Fibroblast of skin of right quadriceps (primary cell): ENCODE data around the gene EFHC2.

Experiments
- DNase-seq: peaks from one replicate; pipeline ENCODE4 v3.0.0-alpha.2; 2013

EFHC2 gene

GRCh38 chrX:44143061-44143602, 200.3 kb downstream of the EFHC2 start:
- no peak for DNase-seq

- DNase-seq, result no peak
These were observed 213.3 kb downstream of the EFHC2 start for GRCh38 chrX:44130189-44130588.

DNA sequence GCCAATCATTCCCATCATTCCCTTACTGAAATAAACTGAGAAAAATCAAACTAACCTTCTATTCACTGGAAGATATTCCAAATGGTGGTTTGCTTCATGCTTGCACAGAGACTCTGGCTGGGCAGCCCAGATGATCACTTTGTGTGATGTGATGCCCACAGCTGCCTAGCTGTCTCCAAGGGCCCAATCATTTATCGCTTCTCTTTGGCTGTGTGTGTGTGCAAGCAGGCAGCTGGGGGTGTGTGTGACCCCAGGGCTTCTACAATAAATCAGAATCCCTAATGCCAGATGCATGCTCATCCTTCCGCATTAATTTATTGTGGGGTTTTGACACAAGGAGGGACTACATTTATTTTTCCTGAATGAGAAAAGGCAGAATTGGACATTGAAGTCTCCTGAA, 230.1 kb downstream of the EFHC2 start:
- DNase-seq, result no peak

- DNase-seq, result no peak
These were observed 236.6 kb downstream of the EFHC2 start for GRCh38 chrX:44106864-44107263.

DNA sequence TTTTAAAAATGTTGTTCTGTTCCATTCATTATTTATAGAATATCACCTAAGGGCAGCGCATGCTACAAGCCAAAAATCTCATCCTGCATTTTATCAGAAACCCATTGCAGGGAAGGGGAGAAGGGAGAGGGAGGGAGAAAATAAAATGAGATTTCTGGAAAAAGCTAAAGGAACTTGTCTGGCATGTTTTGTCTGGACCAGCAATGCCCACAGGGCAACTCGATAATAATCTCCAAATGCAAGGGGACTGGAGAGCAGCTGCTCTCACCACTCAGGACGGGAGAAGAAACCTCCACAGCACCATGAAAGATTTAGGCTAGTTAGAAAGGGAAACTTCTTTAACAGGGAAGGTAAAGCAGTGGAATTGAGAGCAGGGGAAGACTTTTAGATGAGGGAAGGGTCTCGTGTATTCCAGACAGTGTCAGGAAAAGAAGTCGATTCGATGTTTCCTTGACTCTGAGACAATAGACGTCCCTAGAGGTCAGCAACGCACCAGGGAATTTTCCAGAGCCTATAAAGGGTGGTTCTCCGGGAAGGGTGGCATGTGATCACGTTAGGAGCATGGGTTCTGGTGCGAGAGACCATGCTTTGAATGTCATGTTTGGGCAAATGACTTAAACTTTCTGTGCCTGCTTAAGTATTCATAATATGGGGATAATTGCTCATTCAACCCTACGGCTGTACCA, 238.1 kb downstream of the EFHC2 start:
- DNase-seq, result no peak

- DNase-seq, result no peak
These were observed 238.8 kb downstream of the EFHC2 start for GRCh38 chrX:44104699-44105098.

- DNase-seq, result no peak
These were observed 242.2 kb downstream of the EFHC2 start for GRCh38 chrX:44101281-44101680.

DNA sequence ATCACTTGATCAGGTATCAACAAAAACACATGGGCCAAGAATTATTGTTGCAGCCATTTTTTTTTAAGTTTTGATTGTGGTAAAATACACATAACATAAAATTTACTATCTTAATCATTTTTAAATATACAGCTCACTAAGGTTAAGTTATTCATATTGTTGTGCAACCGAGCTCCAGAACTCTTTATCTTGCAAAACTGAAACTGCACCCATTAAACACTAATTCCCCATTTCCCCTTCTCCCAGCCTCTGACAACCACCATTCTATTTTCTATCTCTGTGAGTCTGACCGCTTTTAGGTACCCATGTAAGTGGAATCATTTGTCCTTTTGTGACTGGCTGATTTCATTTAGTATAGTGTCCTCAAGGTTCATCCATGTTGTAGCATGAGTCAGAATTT, 244.1 kb downstream of the EFHC2 start:
- DNase-seq, result no peak
